Mesothelial cell of epicardium (in vitro differentiated cells): ENCODE results near the gene ELFN1. TPM values are rescaled to one million over a fixed set of nuclear protein-coding genes. Genes with fewer than 3 reads are reported as not detected.

ENCODE experiments used
- DNase-seq, 2 experiments: peaks; one replicate each; pipeline ENCODE4 v3.0.0; 2021; ENCODE audit warnings: low spot score in 2 of 2; ENCODE audit not compliant: unreplicated experiment in 2 of 2
- H3K27ac Mint-ChIP-seq: 2 replicates; pipeline ENCODE4 v1.8.0; 2021; ENCODE audit warnings: mixed read lengths
- H3K27me3 Mint-ChIP-seq: 2 replicates; pipeline ENCODE4 v1.8.0; 2021; ENCODE audit warnings: low read depth, mixed read lengths
- H3K36me3 Mint-ChIP-seq: 2 replicates; pipeline ENCODE4 v1.8.0; 2021; ENCODE audit warnings: mixed read lengths
- H3K4me1 Mint-ChIP-seq: 2 replicates; pipeline ENCODE4 v1.8.0; 2021; ENCODE audit warnings: mixed read lengths
- H3K4me3 Mint-ChIP-seq: 2 replicates; pipeline ENCODE4 v1.8.0; 2021; ENCODE audit warnings: mild to moderate bottlenecking, moderate library complexity, mixed read lengths
- H3K9me3 Mint-ChIP-seq: 2 replicates; pipeline ENCODE4 v1.8.0; 2021; ENCODE audit warnings: mixed read lengths
- total RNA-seq: library from RNA; stranded (reverse); gene quantifications from 3 replicates; pipeline ENCODE4 v1.2.1, GENCODE V29; 2021
- TF ChIP-seq, protein P1 (sequence below): fragments of 200-600 bp; sonication (generic); IDR thresholded peaks from one replicate; pipeline ENCODE4 v1.5.0; 2021; ENCODE audit warnings: antibody characterized with exemption; ENCODE audit not compliant: unreplicated experiment

Gene ELFN1
- total RNA-seq, 1 donor from 2014 or later, result 13.5 TPM

GRCh38 chr7:1753564-1753867 lies 83.4 kb downstream of the ELFN1 start:
- no peaks in the 10 kb centered on the region for H3K4me1 Mint-ChIP-seq
- H3K9me3 Mint-ChIP-seq, result no peaks in the 10 kb centered on the region
- no peak overlapping the region for H3K4me3 Mint-ChIP-seq
- TF ChIP-seq, protein P1, sequence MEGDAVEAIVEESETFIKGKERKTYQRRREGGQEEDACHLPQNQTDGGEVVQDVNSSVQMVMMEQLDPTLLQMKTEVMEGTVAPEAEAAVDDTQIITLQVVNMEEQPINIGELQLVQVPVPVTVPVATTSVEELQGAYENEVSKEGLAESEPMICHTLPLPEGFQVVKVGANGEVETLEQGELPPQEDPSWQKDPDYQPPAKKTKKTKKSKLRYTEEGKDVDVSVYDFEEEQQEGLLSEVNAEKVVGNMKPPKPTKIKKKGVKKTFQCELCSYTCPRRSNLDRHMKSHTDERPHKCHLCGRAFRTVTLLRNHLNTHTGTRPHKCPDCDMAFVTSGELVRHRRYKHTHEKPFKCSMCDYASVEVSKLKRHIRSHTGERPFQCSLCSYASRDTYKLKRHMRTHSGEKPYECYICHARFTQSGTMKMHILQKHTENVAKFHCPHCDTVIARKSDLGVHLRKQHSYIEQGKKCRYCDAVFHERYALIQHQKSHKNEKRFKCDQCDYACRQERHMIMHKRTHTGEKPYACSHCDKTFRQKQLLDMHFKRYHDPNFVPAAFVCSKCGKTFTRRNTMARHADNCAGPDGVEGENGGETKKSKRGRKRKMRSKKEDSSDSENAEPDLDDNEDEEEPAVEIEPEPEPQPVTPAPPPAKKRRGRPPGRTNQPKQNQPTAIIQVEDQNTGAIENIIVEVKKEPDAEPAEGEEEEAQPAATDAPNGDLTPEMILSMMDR, result no peak
- no peaks in the 10 kb centered on the region for H3K36me3 Mint-ChIP-seq
- no peak overlapping the region for H3K27ac Mint-ChIP-seq
- DNase-seq, result no peak
- H3K27me3 Mint-ChIP-seq, result peaks cover 51% of the 10 kb centered on the region

DNA sequence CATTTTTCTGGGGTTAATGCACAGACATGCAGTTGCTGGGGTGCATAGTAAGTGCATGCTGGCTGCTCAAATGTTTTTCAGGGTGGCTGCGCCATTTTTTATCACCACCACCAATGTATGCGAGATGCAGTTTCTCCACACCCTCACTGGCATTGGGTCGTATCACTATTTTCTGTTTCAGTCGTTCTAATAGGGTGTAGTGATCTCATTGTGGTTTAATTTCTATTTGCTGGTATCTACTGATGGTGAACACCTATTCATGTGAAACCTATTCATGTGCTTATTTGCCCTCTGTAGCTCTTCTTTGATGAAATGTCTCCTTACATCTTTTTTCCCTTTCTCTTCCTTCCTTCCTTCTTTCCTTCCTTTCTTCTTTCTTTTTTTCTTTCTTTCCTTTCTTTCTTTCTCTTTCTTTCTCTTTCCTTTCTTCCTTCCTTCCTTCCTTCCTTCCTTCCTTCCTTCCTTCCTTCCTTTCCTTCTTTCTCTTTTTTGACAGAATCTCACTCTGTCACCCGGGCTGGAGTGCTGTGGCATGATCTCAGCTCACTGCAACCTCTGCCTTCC lies 84.3 kb downstream of the ELFN1 start:
- TF ChIP-seq, protein P1, result no peak
- peaks cover 51% of the 10 kb centered on the region for H3K27me3 Mint-ChIP-seq
- no peaks in the 10 kb centered on the region for H3K36me3 Mint-ChIP-seq

DNA sequence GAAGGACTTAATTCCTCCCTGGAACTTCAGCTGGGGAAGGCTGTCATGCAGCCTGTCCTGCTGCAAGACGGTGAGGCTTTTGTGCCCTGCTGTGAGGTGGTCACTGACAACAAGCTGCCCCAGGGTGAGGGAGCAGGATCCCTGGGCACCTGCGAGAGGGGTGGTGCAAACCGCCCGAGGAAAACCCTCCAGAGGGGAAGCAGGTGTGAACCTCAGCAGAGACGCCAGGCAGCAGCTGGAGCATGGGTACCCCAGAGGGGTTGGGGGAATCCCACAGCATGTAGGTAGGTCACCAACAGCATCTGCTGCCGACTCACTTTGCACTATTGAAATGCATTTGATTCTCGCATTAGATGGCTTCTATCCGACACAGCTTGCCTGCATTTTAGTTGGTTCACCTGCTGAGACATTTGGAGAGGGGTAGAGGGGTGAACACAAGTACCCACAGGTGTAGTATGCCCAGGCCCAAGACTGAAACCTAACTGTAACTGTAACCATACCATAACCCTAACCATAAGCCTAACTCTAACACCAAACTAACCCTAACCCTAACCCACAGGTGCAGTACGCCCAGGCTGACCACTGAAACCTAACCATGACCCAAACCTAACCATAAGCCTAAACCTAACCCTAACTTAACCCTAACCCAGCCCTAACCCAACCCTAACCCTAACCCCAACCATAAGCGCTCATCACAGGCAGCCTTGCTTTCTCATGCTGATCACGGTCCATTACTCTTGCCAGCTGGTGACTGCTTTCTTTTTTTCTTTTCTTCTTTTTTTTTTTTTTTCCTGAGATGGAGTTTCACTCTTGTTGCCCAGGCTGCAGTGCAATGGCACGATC lies 85.9 kb downstream of the ELFN1 start:
- no peaks in the 10 kb centered on the region for H3K9me3 Mint-ChIP-seq
- H3K4me1 Mint-ChIP-seq, result no peaks in the 10 kb centered on the region
- TF ChIP-seq, protein P1, result no peak
- H3K27ac Mint-ChIP-seq, result no peak overlapping the region
- H3K4me3 Mint-ChIP-seq, result no peak overlapping the region
- no peak for DNase-seq
- peaks cover 51% of the 10 kb centered on the region for H3K27me3 Mint-ChIP-seq
- no peaks in the 10 kb centered on the region for H3K36me3 Mint-ChIP-seq

More for the DNA sequence above, 84.3 kb downstream of the ELFN1 start:
- no peak overlapping the region for H3K27ac Mint-ChIP-seq
- DNase-seq, result no peak
- no peaks in the 10 kb centered on the region for H3K9me3 Mint-ChIP-seq
- H3K4me1 Mint-ChIP-seq, result no peaks in the 10 kb centered on the region
- H3K4me3 Mint-ChIP-seq, result no peak overlapping the region

DNA sequence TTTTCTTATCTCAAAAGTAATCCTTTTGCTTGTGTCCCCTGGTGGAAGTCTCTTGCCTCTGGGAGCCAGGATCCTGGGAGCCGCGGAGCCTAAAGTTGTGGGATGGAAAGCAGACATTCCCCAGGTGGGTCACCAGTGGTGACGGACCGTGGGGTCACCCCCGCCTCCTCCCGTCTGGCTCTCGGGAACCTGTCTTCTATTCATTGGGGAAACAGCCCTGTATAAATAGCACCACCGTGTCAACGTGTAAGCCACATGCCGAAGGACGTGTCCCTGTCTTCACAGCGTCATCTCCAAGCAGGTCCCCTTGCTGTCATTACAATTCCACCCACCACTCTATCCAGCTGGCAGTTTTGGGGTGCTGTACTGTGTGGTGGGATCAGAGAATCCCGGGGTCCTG lies 87.5 kb downstream of the ELFN1 start:
- no peak overlapping the region for H3K27ac Mint-ChIP-seq

DNA sequence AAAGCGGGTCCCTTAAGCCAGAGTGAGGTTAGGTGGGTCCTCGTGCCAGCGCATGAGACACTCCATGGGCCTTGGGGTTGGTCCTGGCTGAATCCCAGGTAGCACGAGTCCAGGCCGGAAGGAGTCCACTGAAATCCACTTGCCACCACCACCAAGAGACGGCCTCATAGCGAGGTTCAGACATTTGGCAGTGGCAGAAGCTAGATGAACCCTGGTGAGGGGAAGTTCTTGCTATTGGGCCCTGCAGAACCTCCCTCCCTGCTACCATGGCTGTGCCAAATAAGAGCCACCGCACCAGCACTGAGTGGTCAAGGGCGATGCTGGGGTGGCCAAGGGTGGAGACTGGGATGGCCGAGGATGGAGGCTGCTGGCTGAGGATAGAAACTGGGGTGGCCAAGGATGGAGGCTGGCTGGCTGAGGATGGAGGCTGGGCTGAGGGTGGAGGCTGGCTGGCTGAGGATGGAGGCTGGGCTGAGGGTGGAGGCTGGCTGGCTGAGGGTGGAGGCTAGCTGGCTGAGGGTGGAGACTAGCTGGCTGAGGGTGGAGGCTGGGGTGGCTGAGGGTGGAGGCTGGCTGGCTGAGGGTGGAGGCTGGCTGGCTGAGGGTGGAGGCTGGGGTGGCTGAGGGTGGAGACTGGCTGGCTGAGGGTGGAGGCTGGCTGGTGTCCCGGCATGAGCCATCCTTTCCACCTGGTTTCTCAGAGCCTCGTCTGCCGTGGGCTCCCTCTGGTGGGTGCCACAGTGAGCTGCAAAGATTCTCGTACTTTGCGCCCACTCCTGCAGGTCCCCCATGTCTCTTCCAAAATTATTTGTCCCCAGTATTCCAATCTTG lies 88.2 kb downstream of the ELFN1 start:
- no peak for DNase-seq
- H3K9me3 Mint-ChIP-seq, result no peaks in the 10 kb centered on the region
- no peaks in the 10 kb centered on the region for H3K4me1 Mint-ChIP-seq
- no peak overlapping the region for H3K27ac Mint-ChIP-seq
- no peaks in the 10 kb centered on the region for H3K36me3 Mint-ChIP-seq
- H3K27me3 Mint-ChIP-seq, result peaks cover 46% of the 10 kb centered on the region
- H3K4me3 Mint-ChIP-seq, result no peak overlapping the region
- TF ChIP-seq, protein P1, result no peak

More for the DNA sequence above, 87.5 kb downstream of the ELFN1 start:
- DNase-seq, result no peak
- Mint-ChIP-seq H3K4me3 (no peak overlapping the region), H3K4me1 (no peaks in the 10 kb centered on the region), H3K27me3 (peaks cover 51% of the 10 kb centered on the region), H3K9me3 (no peaks in the 10 kb centered on the region), H3K36me3 (no peaks in the 10 kb centered on the region)
- TF ChIP-seq, protein P1, result no peak
